ENCODE measurements around the gene WIPF3. TPM values are rescaled to one million over a fixed set of nuclear protein-coding genes. Genes with fewer than 3 reads are reported as not detected.

The WIPF3 gene
- total RNA-seq, 1 experiment from 2014 or later = 11.6 TPM

DNA sequence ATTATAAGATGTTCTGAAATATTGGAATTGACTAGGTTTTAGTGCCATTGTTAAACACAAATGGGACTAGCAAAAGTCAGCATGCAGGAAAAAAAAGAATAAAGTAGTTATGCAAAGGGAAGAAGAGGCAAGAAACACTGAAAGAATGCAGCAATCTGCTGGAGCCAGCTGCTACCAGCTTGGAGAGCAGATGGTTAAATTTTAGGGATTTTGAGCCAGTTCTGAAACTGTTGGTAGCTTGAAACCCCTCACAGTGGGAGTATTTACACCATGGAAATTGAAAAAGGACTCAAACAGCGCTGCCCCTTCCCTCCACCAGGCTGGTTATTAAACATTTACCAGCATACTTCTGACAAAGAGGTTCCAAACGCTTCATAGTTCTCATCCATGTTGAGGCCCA, 142.3 kb downstream of the WIPF3 start:
- Mint-ChIP-seq H3K27ac (no peak overlapping the region; a peak in 1 of 7 replicates), H3K4me3 (no peak overlapping the region), H3K27me3 (ENCODE audit: low read depth) (no peaks in the 10 kb centered on the region), H3K9me3 (no peaks in the 10 kb centered on the region; a peak in 2 of 5 replicates), H3K36me3 (ENCODE audit: insufficient read depth in 1 of 3, low read depth in 3 of 3) (peaks cover 15 to 85% (median 65%) of the 10 kb centered on the region in 3 experiments; a peak in 6 of 7 replicates), H3K4me1 (no peaks in the 10 kb centered on the region)
- H3K18ac ChIP-seq (ENCODE audit: insufficient read length, low read depth, low read length) = no peak overlapping the region
- DNase-seq = no peak
- no peak overlapping the region for H3K56ac ChIP-seq (ENCODE audit: insufficient read length, low read depth, low read length)
- no peak overlapping the region for H2BK12ac ChIP-seq (ENCODE audit: insufficient read length, low read depth, low read length)
- no peak overlapping the region for H2BK120ac ChIP-seq (ENCODE audit: low read depth, low read length, poor library complexity, severe bottlenecking)
- H3K23ac ChIP-seq (ENCODE audit: insufficient read length, low read depth, low read length) = no peak overlapping the region
- H2BK20ac ChIP-seq (ENCODE audit: low read depth, low read length, poor library complexity, severe bottlenecking) = no peak overlapping the region
- TF ChIP-seq CTCF (conservative IDR thresholded peaks at IDR 0.05) = no peak
- H4K20me1 ChIP-seq (ENCODE audit: control insufficient read depth, insufficient read depth, insufficient read length) = no peaks in the 10 kb centered on the region
- H3K23me2 ChIP-seq (ENCODE audit: insufficient read length, low read depth, low read length, poor library complexity, severe bottlenecking) = no peaks in the 10 kb centered on the region
- no peaks in the 10 kb centered on the region for H3K9me3 ChIP-seq (ENCODE audit: control insufficient read depth, low read depth, low read length)
- H3T11ph ChIP-seq (ENCODE audit: low read length) = no peak overlapping the region
- no CpG with 5 or more reads among the region's 2 CpGs for WGBS (ENCODE audit: extremely low coverage, insufficient read length, low lambda C conversion rate)
- H2BK15ac ChIP-seq (ENCODE audit: low read depth, low read length) = no peak overlapping the region
- no peaks in the 10 kb centered on the region for H3K4me1 ChIP-seq (ENCODE audit: insufficient read depth, low read length)
- H4K91ac ChIP-seq (ENCODE audit: insufficient read length, low read depth, low read length) = no peak overlapping the region
- H3K9ac ChIP-seq (ENCODE audit: extremely low read depth, insufficient read length, low read length) = no peak overlapping the region
- no peak overlapping the region for H3K4me2 ChIP-seq (ENCODE audit: insufficient read depth, insufficient read length, low read length)
- no peak overlapping the region for H3K14ac ChIP-seq (ENCODE audit: insufficient read depth, low read length)
- no peak overlapping the region for H3K4ac ChIP-seq (ENCODE audit: low read depth, low read length)
- no peaks in the 10 kb centered on the region for H3K79me2 ChIP-seq (ENCODE audit: insufficient read depth, low read length)
- no peaks in the 10 kb centered on the region for H3K27me3 ChIP-seq (ENCODE audit: insufficient read depth, low read length)
- H2AK5ac ChIP-seq (ENCODE audit: insufficient read length, low read length) = no peak overlapping the region
- H2BK5ac ChIP-seq (ENCODE audit: insufficient read length, low read length) = no peak overlapping the region
- H3K27ac ChIP-seq (ENCODE audit: insufficient read length, low read depth, low read length) = no peak overlapping the region
- H4K8ac ChIP-seq (replicated peaks; ENCODE audit: insufficient read length, low read depth, low read length) = no peak overlapping the region
- no peak overlapping the region for H2AFZ ChIP-seq (ENCODE audit: low read length)
- no peak overlapping the region for H4K5ac ChIP-seq (ENCODE audit: insufficient read length, low read depth, low read length)
- no peaks in the 10 kb centered on the region for H3K79me1 ChIP-seq (ENCODE audit: insufficient read depth, low read depth, low read length, poor library complexity, severe bottlenecking)

Measured in H9 (cell line).